GM23338 (cell line): ENCODE results near the gene PER3. TPM values are rescaled to one million over a fixed set of nuclear protein-coding genes. Genes with fewer than 3 reads are reported as not detected.
A peak's percentile ranks its signal among the peaks of the same experiment; 100 is the strongest.

Source experiments
- ATAC-seq: fragments of 200-7000 bp; cut with Tn5 transposase; 3 replicates; pipeline ENCODE4 v1.9.1; 2020
- DNase-seq: peaks from one replicate; pipeline ENCODE4 v3.0.0-alpha.2; 2015; ENCODE audit warnings: low spot score
- H2AFZ ChIP-seq: fragments of 200-600 bp; sonication (generic); 2 replicates; pipeline ENCODE4 v1.8.0; 2016; ENCODE audit warnings: antibody characterized with exemption, mild to moderate bottlenecking, moderate library complexity
- H3F3A ChIP-seq: fragments of 200-600 bp; sonication (generic); replicated peaks from 2 replicates; pipeline ENCODE4 v1.8.0; 2017; ENCODE audit warnings: antibody characterized with exemption, mixed run types, low read depth
- H3K27ac ChIP-seq: fragments of 200-600 bp; sonication (generic); 2 replicates; pipeline ENCODE4 v1.6.1; 2016; ENCODE audit warnings: low read depth
- H3K27me3 ChIP-seq: fragments of 200-600 bp; sonication (generic); 2 replicates; pipeline ENCODE4 v1.8.0; 2016; ENCODE audit warnings: mild to moderate bottlenecking, mixed run types, moderate library complexity; ENCODE audit not compliant: insufficient read depth
- H3K36me3 ChIP-seq: fragments of 200-600 bp; sonication (generic); 2 replicates; pipeline ENCODE4 v1.8.0; 2016; ENCODE audit warnings: mild to moderate bottlenecking; ENCODE audit not compliant: insufficient read depth
- H3K4me1 ChIP-seq: fragments of 200-600 bp; sonication (generic); 2 replicates; pipeline ENCODE4 v1.8.0; 2016; ENCODE audit warnings: mild to moderate bottlenecking, moderate library complexity; ENCODE audit not compliant: insufficient read depth
- H3K4me2 ChIP-seq: fragments of 200-600 bp; sonication (generic); 2 replicates; pipeline ENCODE4 v1.7.1; 2017; ENCODE audit warnings: mixed run types
- H3K4me3 ChIP-seq: fragments of 200-600 bp; sonication (generic); 2 replicates; pipeline ENCODE4 v1.6.1; 2016; ENCODE audit warnings: mixed run types
- H3K79me2 ChIP-seq: fragments of 200-600 bp; sonication (generic); replicated peaks from 2 replicates; pipeline ENCODE4 v1.8.0; 2017; ENCODE audit warnings: mild to moderate bottlenecking; ENCODE audit not compliant: insufficient read depth
- H3K9me2 ChIP-seq: fragments of 200-600 bp; sonication (generic); 2 replicates; pipeline ENCODE4 v1.8.0; 2017; ENCODE audit not compliant: insufficient read depth
- H4K20me1 ChIP-seq: fragments of 200-600 bp; sonication (generic); replicated peaks from 2 replicates; pipeline ENCODE4 v1.8.0; 2017; ENCODE audit warnings: mild to moderate bottlenecking; ENCODE audit not compliant: insufficient read depth
- H3K27ac Mint-ChIP-seq: 2 replicates; pipeline ENCODE4 v1.8.0; 2020; ENCODE audit warnings: inconsistent platforms, mild to moderate bottlenecking, moderate library complexity, mixed read lengths
- H3K27me3 Mint-ChIP-seq: 3 replicates; pipeline ENCODE4 v1.8.0; 2022; ENCODE audit warnings: low read depth, mild to moderate bottlenecking, moderate library complexity, mixed read lengths, inconsistent platforms; ENCODE audit not compliant: insufficient read depth, poor library complexity
- H3K36me3 Mint-ChIP-seq: 3 replicates; pipeline ENCODE4 v1.8.0; 2021; ENCODE audit warnings: low read depth, mild to moderate bottlenecking, inconsistent platforms, moderate library complexity, mixed read lengths
- H3K4me1 Mint-ChIP-seq: 3 replicates; pipeline ENCODE4 v1.8.0; 2020; ENCODE audit warnings: mild to moderate bottlenecking, inconsistent platforms, mixed read lengths
- H3K4me3 Mint-ChIP-seq: 3 replicates; pipeline ENCODE4 v1.8.0; 2021; ENCODE audit warnings: moderate library complexity, mild to moderate bottlenecking, inconsistent platforms, mixed read lengths
- H3K9me3 Mint-ChIP-seq: 3 replicates; pipeline ENCODE4 v1.8.0; 2020; ENCODE audit warnings: moderate library complexity, mild to moderate bottlenecking, inconsistent platforms, mixed read lengths
- CREB1 ChIP-seq: fragments of 250-450 bp; sonication (Bioruptor Pico); IDR thresholded peaks from 2 replicates; pipeline ENCODE4 v1.5.0; 2020; ENCODE audit warnings: low read depth, mild to moderate bottlenecking, moderate library complexity
- EZH2 ChIP-seq: fragments of 200-600 bp; sonication (generic); IDR thresholded peaks from one replicate; pipeline ENCODE4 v1.8.0; 2017; ENCODE audit warnings: antibody characterized with exemption, mild to moderate bottlenecking, low read depth; ENCODE audit not compliant: unreplicated experiment
- EZH2phosphoT487 ChIP-seq: fragments of 200-600 bp; sonication (generic); IDR thresholded peaks from one replicate; pipeline ENCODE4 v1.8.1; 2018; ENCODE audit warnings: antibody characterized with exemption; ENCODE audit not compliant: unreplicated experiment
- NANOG ChIP-seq: IDR thresholded peaks from 2 replicates; pipeline ENCODE4 v1.6.1; 2016; ENCODE audit warnings: antibody characterized with exemption, borderline replicate concordance
- POLR2AphosphoS5 ChIP-seq: IDR thresholded peaks from 2 replicates; pipeline ENCODE4 v1.6.1; 2016; ENCODE audit warnings: antibody characterized with exemption, low read depth
- ZNF114 ChIP-seq: fragments of 250-450 bp; sonication (Bioruptor Pico); IDR thresholded peaks from 2 replicates; pipeline ENCODE4 v1.5.0; 2020; ENCODE audit warnings: mild to moderate bottlenecking, moderate library complexity
- ZNF331 ChIP-seq: fragments of 250-450 bp; sonication (Bioruptor Pico); IDR thresholded peaks from 2 replicates; pipeline ENCODE4 v1.5.0; 2020; ENCODE audit warnings: low read depth, mild to moderate bottlenecking, moderate library complexity
- polyA plus RNA-seq: library from polyadenylated mRNA; unstranded; fragments of >200 nt; fragmentation: Nextera tagmentation; extraction: Ambion mirVana; gene quantifications from 2 replicates; pipeline ENCODE4 v1.2.1, GENCODE V29; 2016
- total RNA-seq: library from RNA; depleted of rRNA; stranded (reverse); fragments of >200 nt; shearing (Covaris generic); gene quantifications from 2 replicates; pipeline ENCODE4 v1.2.3, GENCODE V29; 2014
- TF ChIP-seq, protein P1 (sequence below): IDR thresholded peaks from one replicate; pipeline ENCODE4 v1.6.1; 2018; ENCODE audit warnings: antibody characterized with exemption; ENCODE audit not compliant: unreplicated experiment
- TF ChIP-seq, protein P2 (sequence below): IDR thresholded peaks from 2 replicates; pipeline ENCODE4 v1.6.1; 2016; ENCODE audit warnings: antibody characterized with exemption
- TF ChIP-seq, protein P3 (sequence below), 2 experiments: fragments of 200-600 bp in 1 of 2; sonication (generic) in 1 of 2; conservative IDR thresholded peaks; 2 replicates each; pipeline versions ENCODE4 v1.5.1 to v1.6.1; 2016 to 2017; ENCODE audit warnings: antibody characterized with exemption in 2 of 2, low read depth in 2 of 2, mild to moderate bottlenecking in 2 of 2, moderate library complexity in 1 of 2

The PER3 gene
- total and polyA plus RNA-seq, 2 experiments from 2014 or later, result 6.1 to 16.4 TPM

DNA sequence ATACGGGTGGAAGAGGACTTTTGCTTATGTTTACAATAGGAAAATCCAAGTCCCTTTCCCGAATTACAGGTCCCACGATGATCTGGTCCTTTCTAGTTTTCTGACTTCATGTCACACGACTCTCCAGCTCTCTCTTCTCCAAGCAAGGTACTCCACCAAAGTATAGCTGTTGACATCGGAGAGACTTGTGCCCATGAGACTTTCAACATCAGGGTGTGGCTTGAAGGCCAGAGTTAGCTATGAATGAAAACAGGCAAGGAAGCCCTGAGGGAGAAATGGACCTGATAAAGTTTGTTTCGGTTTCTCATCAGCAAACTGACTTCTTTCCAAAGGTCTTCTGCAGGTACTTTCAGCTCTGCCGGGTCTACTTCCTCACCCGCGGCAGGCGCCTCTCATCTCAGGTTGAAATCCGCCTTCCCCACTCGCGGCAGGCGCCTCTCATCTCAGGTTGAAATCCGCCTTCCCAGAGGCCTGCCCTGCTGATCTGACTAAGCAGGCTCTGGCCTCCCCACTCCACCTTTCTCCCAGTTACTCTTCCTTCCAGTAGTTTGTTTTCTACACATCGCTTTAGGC, 2.1 kb upstream of the PER3 start (continued):
- TF ChIP-seq, protein P1, sequence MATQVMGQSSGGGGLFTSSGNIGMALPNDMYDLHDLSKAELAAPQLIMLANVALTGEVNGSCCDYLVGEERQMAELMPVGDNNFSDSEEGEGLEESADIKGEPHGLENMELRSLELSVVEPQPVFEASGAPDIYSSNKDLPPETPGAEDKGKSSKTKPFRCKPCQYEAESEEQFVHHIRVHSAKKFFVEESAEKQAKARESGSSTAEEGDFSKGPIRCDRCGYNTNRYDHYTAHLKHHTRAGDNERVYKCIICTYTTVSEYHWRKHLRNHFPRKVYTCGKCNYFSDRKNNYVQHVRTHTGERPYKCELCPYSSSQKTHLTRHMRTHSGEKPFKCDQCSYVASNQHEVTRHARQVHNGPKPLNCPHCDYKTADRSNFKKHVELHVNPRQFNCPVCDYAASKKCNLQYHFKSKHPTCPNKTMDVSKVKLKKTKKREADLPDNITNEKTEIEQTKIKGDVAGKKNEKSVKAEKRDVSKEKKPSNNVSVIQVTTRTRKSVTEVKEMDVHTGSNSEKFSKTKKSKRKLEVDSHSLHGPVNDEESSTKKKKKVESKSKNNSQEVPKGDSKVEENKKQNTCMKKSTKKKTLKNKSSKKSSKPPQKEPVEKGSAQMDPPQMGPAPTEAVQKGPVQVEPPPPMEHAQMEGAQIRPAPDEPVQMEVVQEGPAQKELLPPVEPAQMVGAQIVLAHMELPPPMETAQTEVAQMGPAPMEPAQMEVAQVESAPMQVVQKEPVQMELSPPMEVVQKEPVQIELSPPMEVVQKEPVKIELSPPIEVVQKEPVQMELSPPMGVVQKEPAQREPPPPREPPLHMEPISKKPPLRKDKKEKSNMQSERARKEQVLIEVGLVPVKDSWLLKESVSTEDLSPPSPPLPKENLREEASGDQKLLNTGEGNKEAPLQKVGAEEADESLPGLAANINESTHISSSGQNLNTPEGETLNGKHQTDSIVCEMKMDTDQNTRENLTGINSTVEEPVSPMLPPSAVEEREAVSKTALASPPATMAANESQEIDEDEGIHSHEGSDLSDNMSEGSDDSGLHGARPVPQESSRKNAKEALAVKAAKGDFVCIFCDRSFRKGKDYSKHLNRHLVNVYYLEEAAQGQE, result no peak
- TF ChIP-seq EZH2 (no peak), EZH2phosphoT487 (no peak), ZNF331 (no peak), ZNF114 (CRISPR knock-in tag) (no peak), POLR2AphosphoS5 (no peak), NANOG (no peak), CREB1 (no peak)
- TF ChIP-seq, protein P2, sequence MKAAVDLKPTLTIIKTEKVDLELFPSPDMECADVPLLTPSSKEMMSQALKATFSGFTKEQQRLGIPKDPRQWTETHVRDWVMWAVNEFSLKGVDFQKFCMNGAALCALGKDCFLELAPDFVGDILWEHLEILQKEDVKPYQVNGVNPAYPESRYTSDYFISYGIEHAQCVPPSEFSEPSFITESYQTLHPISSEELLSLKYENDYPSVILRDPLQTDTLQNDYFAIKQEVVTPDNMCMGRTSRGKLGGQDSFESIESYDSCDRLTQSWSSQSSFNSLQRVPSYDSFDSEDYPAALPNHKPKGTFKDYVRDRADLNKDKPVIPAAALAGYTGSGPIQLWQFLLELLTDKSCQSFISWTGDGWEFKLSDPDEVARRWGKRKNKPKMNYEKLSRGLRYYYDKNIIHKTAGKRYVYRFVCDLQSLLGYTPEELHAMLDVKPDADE, result no peak

DNA sequence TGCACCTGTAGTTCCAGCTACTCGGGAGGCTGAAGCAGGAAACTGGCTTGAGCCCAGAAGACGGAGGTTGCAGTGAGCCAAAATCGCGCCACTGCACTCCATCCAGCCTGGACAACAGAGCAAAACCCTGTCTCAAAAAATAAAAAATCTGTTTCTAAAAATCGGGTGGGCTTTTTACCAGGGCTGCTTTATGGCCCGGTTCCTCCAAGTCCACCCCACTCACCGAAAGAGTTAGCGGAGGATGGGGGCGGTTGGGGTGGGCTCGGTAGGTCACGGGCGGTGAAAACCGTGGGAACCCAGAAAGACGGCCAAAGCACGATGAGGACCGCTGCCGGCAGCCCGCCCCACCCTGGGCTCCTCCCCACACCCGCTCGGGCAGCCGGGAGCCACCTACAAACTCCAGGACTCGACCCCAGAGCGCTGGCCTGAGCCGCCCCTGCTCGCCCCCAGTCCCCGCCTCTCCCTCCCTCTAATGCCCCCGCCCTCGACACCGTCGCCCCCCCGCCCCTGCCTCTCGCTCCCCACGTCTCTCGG, 846 bp upstream of the PER3 start:
- Mint-ChIP-seq H3K27ac (no peak overlapping the region), H3K4me1 (no peaks in the 10 kb centered on the region), H3K4me3 (peak overlapping the region; percentile 75), H3K9me3 (peaks cover 7% of the 10 kb centered on the region; the same call in 2 of the 3 replicates), H3K36me3 (peaks cover 53% of the 10 kb centered on the region), H3K27me3 (peaks cover 15% of the 10 kb centered on the region)
- Histone ChIP-seq H3F3A (no peaks in the 10 kb centered on the region), H3K4me2 (peak overlapping the region; percentile 83), H3K79me2 (no peaks in the 10 kb centered on the region), H3K4me1 (0 out of 2 replicates have a peak, but pooled peaks cover 4% of the 10 kb centered on the region), H2AFZ (peak overlapping the region; percentile 95), H3K36me3 (peaks cover 32% of the 10 kb centered on the region), H3K4me3 (peak overlapping the region; percentile 70), H3K27ac (no peak overlapping the region), H3K9me2 (no peaks in the 10 kb centered on the region; the same call in 1 of the 2 replicates), H3K27me3 (peaks cover 9% of the 10 kb centered on the region), H4K20me1 (no peaks in the 10 kb centered on the region; the same call in 1 of the 2 replicates)
- TF ChIP-seq, protein P3, sequence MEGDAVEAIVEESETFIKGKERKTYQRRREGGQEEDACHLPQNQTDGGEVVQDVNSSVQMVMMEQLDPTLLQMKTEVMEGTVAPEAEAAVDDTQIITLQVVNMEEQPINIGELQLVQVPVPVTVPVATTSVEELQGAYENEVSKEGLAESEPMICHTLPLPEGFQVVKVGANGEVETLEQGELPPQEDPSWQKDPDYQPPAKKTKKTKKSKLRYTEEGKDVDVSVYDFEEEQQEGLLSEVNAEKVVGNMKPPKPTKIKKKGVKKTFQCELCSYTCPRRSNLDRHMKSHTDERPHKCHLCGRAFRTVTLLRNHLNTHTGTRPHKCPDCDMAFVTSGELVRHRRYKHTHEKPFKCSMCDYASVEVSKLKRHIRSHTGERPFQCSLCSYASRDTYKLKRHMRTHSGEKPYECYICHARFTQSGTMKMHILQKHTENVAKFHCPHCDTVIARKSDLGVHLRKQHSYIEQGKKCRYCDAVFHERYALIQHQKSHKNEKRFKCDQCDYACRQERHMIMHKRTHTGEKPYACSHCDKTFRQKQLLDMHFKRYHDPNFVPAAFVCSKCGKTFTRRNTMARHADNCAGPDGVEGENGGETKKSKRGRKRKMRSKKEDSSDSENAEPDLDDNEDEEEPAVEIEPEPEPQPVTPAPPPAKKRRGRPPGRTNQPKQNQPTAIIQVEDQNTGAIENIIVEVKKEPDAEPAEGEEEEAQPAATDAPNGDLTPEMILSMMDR (conservative IDR thresholded peaks at IDR 0.05; ENCODE audit: low read depth in 2 of 2), result no peak
- no peak for TF ChIP-seq CREB1
- DNase-seq (peak; percentile 83), ATAC-seq (peak; percentile 81)
